ENCODE measurements around the gene PAPOLA.

Gene PAPOLA

GRCh38 chr14:96512122-96512521, 9.9 kb downstream of the PAPOLA start:
- Histone ChIP-seq H3K4me1 (peaks cover 7% of the 10 kb centered on the region), H3K9me3 (ENCODE audit: control insufficient read depth, low read length) (no peaks in the 10 kb centered on the region), H3K79me2 (peaks cover 69% of the 10 kb centered on the region), H2AFZ (no peak overlapping the region), H3K27me3 (ENCODE audit: control insufficient read depth, insufficient read depth, low read length) (no peaks in the 10 kb centered on the region), H3K4me2 (ENCODE audit: low read length) (no peak overlapping the region), H3K27ac (no peak overlapping the region), H3K4me3 (ENCODE audit: low read depth, low read length) (no peak overlapping the region), H3K36me3 (ENCODE audit: control insufficient read depth, insufficient read depth, low read length) (no peaks in the 10 kb centered on the region), H3K9ac (no peak overlapping the region)
- TF ChIP-seq CTCF (IDR thresholded peaks at IDR 0.05), result no peak

DNA sequence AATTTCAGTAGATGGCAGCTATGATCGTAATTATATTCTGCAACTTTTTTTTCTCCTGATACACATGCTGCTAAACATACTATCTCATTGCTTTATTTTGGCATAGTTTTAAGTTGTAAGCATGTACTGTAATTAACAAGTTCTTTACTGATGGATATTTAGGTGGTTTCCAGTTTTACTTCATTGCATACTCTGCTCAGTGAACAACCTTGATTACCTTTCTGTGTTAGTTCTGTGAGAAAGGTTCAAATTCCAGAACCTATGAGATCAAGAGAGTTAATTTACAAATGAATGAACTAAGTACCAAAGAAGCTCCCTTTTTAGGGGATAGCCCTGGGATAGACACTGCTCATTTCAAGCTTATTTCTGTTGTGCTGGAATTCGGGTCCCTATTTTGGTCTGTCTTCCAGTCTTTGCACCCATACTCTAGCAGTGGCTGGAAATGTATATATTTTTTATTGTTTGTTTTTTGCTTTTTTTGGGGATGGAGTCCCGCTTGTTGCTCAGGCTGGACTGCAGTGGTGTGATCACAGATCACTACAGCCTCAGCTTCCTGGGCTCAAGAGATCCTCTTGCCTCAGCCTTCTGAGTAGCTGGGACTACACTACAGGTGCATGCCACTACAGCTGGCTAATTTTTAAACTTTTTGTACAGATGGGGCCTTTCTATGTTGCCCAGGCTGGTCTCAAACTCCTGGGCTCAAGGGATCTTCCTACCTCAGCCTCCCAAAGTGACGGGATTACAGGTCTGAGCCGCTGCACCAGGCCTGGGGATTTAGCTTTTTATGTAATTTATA, 10.6 kb downstream of the PAPOLA start:
- H3K4me1 ChIP-seq, result peaks cover 7% of the 10 kb centered on the region

DNA sequence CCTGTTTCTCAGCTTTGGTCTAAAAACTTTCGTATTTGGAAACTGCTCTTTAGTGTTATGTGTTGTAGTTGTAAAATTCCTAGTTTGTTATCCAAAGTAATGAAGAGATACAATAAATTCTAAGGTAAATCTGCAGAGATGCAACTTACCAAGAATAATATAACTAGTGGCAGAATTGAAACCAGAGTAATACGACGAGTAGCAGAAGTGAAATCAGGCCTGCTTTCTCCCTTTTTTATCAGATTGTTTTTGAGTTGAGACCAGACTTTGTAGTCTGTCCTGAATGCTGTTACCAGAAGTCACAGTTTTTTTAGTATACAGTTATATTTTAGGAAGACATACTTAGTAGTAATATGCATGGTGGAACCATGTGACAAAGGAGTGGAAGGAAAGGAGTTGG, 12.5 kb downstream of the PAPOLA start:
- Histone ChIP-seq H3K9ac (no peak overlapping the region), H3K79me2 (peaks cover 59% of the 10 kb centered on the region), H3K27me3 (ENCODE audit: control insufficient read depth, insufficient read depth, low read length) (no peaks in the 10 kb centered on the region), H2AFZ (no peak overlapping the region), H3K4me2 (ENCODE audit: low read length) (no peak overlapping the region), H3K4me3 (ENCODE audit: low read depth, low read length) (no peak overlapping the region), H3K27ac (no peak overlapping the region), H3K4me1 (peaks cover 5% of the 10 kb centered on the region), H3K36me3 (ENCODE audit: control insufficient read depth, insufficient read depth, low read length) (no peaks in the 10 kb centered on the region), H3K9me3 (ENCODE audit: control insufficient read depth, low read length) (no peaks in the 10 kb centered on the region)
- TF ChIP-seq CTCF (IDR thresholded peaks at IDR 0.05), result no peak

More for the DNA sequence above, 10.6 kb downstream of the PAPOLA start:
- no peak overlapping the region for H3K9ac ChIP-seq
- H3K79me2 ChIP-seq, result peaks cover 69% of the 10 kb centered on the region
- no peaks in the 10 kb centered on the region for H3K27me3 ChIP-seq (ENCODE audit: control insufficient read depth, insufficient read depth, low read length)
- H2AFZ ChIP-seq, result no peak overlapping the region
- no peak overlapping the region for H3K27ac ChIP-seq
- no peaks in the 10 kb centered on the region for H3K9me3 ChIP-seq (ENCODE audit: control insufficient read depth, low read length)
- no peaks in the 10 kb centered on the region for H3K36me3 ChIP-seq (ENCODE audit: control insufficient read depth, insufficient read depth, low read length)
- H3K4me3 ChIP-seq (ENCODE audit: low read depth, low read length), result no peak overlapping the region
- H3K4me2 ChIP-seq (ENCODE audit: low read length), result no peak overlapping the region
- no peak for TF ChIP-seq CTCF (IDR thresholded peaks at IDR 0.05)

- H3K9me3 ChIP-seq (ENCODE audit: control insufficient read depth, low read length), result no peaks in the 10 kb centered on the region
- no peaks in the 10 kb centered on the region for H3K27me3 ChIP-seq (ENCODE audit: control insufficient read depth, insufficient read depth, low read length)
- H3K4me3 ChIP-seq (ENCODE audit: low read depth, low read length), result no peak overlapping the region
Observed at GRCh38 chr14:96515731-96516130, 13.5 kb downstream of the PAPOLA start.

More at GRCh38 chr14:96515731-96516130, 13.5 kb downstream of the PAPOLA start:
- Histone ChIP-seq H3K4me2 (ENCODE audit: low read length) (no peak overlapping the region), H3K9ac (no peak overlapping the region), H3K27ac (no peak overlapping the region), H3K4me1 (peaks cover 5% of the 10 kb centered on the region), H3K36me3 (ENCODE audit: control insufficient read depth, insufficient read depth, low read length) (no peaks in the 10 kb centered on the region), H2AFZ (no peak overlapping the region), H3K79me2 (peaks cover 51% of the 10 kb centered on the region)
- TF ChIP-seq CTCF (IDR thresholded peaks at IDR 0.05), result no peak
